WTC11 (cell line): ENCODE measurements around the gene FAM193B.

Source experiments
- E2F4 ChIP-seq: sonication (generic); formaldehyde crosslinking; IDR thresholded peaks from 2 replicates; pipeline ENCODE4 v1.8.1; 2022; ENCODE audit warnings: low read depth, mild to moderate bottlenecking, moderate library complexity, missing genetic modification reagents, borderline replicate concordance
- SP1 ChIP-seq: sonication (generic); formaldehyde crosslinking; conservative IDR thresholded peaks from 2 replicates; pipeline ENCODE4 v1.8.1; 2022; ENCODE audit warnings: missing genetic modification reagents
- TEAD1 ChIP-seq: sonication (generic); formaldehyde crosslinking; IDR thresholded peaks from 2 replicates; pipeline ENCODE4 v1.8.0; 2022; ENCODE audit warnings: mild to moderate bottlenecking, missing genetic modification reagents
- ZNF396 ChIP-seq: fragments of 250-450 bp; sonication (Bioruptor Pico); IDR thresholded peaks from 2 replicates; pipeline ENCODE4 v1.8.0; 2021; ENCODE audit warnings: mild to moderate bottlenecking, moderate library complexity, borderline replicate concordance
- TF ChIP-seq, protein P1 (sequence below): fragments of 200-600 bp; IDR thresholded peaks from 2 replicates; pipeline ENCODE4 v1.8.0; 2022; ENCODE audit warnings: antibody characterized with exemption

DNA sequence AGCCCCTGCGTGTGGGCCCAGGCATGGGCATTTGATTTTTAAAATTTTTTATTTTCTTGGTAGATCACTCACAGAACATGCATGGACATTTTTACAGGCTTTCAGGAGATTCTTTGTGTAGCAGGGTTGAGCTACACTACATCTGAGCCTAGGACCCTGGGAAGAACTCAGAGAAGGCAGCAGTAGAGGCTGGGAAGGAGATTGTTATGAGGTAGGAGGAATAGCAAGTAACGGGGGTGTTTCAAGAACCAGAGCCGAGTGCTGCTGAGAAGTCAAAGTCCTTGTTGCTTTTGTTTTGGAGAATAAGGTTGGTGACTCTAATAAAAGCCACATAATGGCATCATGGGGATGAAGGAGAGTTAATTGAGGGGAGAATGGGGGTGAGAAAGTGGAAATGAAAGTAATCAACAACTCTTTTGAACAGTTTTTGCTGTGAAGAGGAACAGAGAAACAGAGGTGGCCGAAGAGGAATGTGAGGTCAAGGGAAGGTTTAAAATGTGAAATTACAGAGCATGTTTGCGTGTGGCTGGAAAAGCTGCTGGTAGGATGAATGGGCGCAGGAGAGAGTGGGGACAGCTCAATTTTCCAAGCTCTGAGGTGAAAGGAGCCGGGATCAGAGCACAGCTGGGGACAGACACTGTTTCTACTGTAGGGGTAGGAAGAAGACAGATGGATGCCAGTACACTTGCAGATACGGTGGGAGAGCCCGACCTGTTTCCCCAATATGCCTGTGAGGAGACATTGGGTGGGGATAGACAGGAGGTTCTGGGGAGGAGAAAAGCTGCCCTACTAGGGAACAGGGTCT lies 52.3 kb downstream of the FAM193B start:
- TF ChIP-seq, protein P1, sequence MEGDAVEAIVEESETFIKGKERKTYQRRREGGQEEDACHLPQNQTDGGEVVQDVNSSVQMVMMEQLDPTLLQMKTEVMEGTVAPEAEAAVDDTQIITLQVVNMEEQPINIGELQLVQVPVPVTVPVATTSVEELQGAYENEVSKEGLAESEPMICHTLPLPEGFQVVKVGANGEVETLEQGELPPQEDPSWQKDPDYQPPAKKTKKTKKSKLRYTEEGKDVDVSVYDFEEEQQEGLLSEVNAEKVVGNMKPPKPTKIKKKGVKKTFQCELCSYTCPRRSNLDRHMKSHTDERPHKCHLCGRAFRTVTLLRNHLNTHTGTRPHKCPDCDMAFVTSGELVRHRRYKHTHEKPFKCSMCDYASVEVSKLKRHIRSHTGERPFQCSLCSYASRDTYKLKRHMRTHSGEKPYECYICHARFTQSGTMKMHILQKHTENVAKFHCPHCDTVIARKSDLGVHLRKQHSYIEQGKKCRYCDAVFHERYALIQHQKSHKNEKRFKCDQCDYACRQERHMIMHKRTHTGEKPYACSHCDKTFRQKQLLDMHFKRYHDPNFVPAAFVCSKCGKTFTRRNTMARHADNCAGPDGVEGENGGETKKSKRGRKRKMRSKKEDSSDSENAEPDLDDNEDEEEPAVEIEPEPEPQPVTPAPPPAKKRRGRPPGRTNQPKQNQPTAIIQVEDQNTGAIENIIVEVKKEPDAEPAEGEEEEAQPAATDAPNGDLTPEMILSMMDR: no peak
- TF ChIP-seq TEAD1 (CRISPR knock-in tag) (no peak), SP1 (CRISPR knock-in tag) (no peak), ZNF396 (no peak), E2F4 (CRISPR knock-in tag) (no peak)
